Endothelial cell of umbilical vein (primary cell): ENCODE results near the gene GMPR2. TPM values are rescaled to one million over a fixed set of nuclear protein-coding genes. Genes with fewer than 3 reads are reported as not detected.
A peak's percentile ranks its signal among the peaks of the same experiment; 100 is the strongest.

ENCODE experiments used
- BruUV-seq: library from RNA; stranded (reverse); fragments of 400-500 nt; replicated peaks from 2 replicates; lab custom pipeline; 2021; lab: Mats Ljungman, UMichigan
- CTCF ChIA-PET: fragments of 300-600, 350-600 bp; sonication (Branson Sonifier 250); formaldehyde crosslinking; loops from one replicate; lab custom pipeline; 2021; ENCODE audit warnings: antibody characterized with exemption, inconsistent platforms; lab: Charles Lee
- POLR2A ChIA-PET: fragments of 300-600, 350-600 bp; sonication (Branson Sonifier 250); formaldehyde crosslinking; loops from one replicate; lab custom pipeline; 2021; ENCODE audit warnings: antibody characterized with exemption, inconsistent platforms; lab: Charles Lee
- DNase-seq: peaks from one replicate; pipeline ENCODE4 v3.0.0-alpha.2; 2011; ENCODE audit warnings: low read depth, low spot score
- FAIRE-seq: peaks from 2 replicates; lab custom pipeline; 2011; peaks lifted over from hg19 to GRCh38; lab: Jason Lieb, UNC
- H2AFZ ChIP-seq: 2 replicates; pipeline ENCODE4 v1.6.0; 2012; ENCODE audit warnings: low read depth, low read length, control low read depth, inconsistent platforms
- H3K27ac ChIP-seq: 2 replicates; pipeline ENCODE4 v1.5.1; 2011; ENCODE audit warnings: low read depth, mild to moderate bottlenecking, control low read depth, low read length, moderate library complexity; ENCODE audit not compliant: insufficient read depth
- H3K27me3 ChIP-seq, 2 experiments: 2 replicates each; pipeline versions ENCODE4 v1.6.0 to v1.6.1; 2011; ENCODE audit warnings: low read length in 2 of 2, mixed read lengths in 1 of 2; ENCODE audit not compliant: control insufficient read depth in 2 of 2, insufficient read depth in 2 of 2
- H3K36me3 ChIP-seq, 2 experiments: 2 replicates in 1 of 2; 3 replicates in 1 of 2; pipeline ENCODE4 v1.5.1; 2011; ENCODE audit warnings: low read length in 2 of 2, mild to moderate bottlenecking in 1 of 2, moderate library complexity in 1 of 2; ENCODE audit not compliant: control insufficient read depth in 2 of 2, insufficient read depth in 2 of 2; ENCODE audit errors: extremely low read depth in 1 of 2
- H3K4me1 ChIP-seq: 3 replicates; pipeline ENCODE4 v1.5.1; 2011; ENCODE audit warnings: mild to moderate bottlenecking, low read length; ENCODE audit not compliant: control insufficient read depth, insufficient read depth; ENCODE audit errors: extremely low read depth
- H3K4me2 ChIP-seq: 2 replicates; pipeline ENCODE4 v1.6.1; 2011; ENCODE audit warnings: low read length, control low read depth, mixed read lengths; ENCODE audit not compliant: insufficient read depth
- H3K4me3 ChIP-seq, 3 experiments: fragments of 200-600 bp in 1 of 3; sonication (generic), shearing (Covaris generic) in 1 of 3; replicated peaks in 1 of 3; 2 replicates each; pipeline ENCODE4 v1.5.1; 2011 to 2016; ENCODE audit warnings: control low read depth in 3 of 3, low read length in 3 of 3, mild to moderate bottlenecking in 2 of 3, inconsistent platforms in 1 of 3, low read depth in 1 of 3, moderate library complexity in 1 of 3; ENCODE audit not compliant: insufficient read depth in 1 of 3
- H3K79me2 ChIP-seq: 2 replicates; pipeline ENCODE4 v1.6.0; 2012; ENCODE audit warnings: low read length, inconsistent platforms; ENCODE audit not compliant: control insufficient read depth, insufficient read depth
- H3K9ac ChIP-seq: replicated peaks from 2 replicates; pipeline ENCODE3; 2011; ENCODE audit warnings: low read length, control low read depth; ENCODE audit not compliant: insufficient read depth; ENCODE audit errors: extremely low read depth
- H3K9me1 ChIP-seq: replicated peaks from 3 replicates; pipeline ENCODE4 v1.6.0; 2011; ENCODE audit warnings: mild to moderate bottlenecking, low read length; ENCODE audit not compliant: control insufficient read depth, insufficient read depth; ENCODE audit errors: extremely low read depth
- H3K9me3 ChIP-seq: replicated peaks from 2 replicates; pipeline ENCODE4 v1.5.1; 2012; ENCODE audit warnings: low read length, inconsistent platforms; ENCODE audit not compliant: control insufficient read depth, insufficient read depth
- H4K20me1 ChIP-seq: replicated peaks from 2 replicates; pipeline ENCODE3; 2011; ENCODE audit warnings: mild to moderate bottlenecking, low read length; ENCODE audit not compliant: control insufficient read depth, insufficient read depth; ENCODE audit errors: extremely low read depth
- EZH2 ChIP-seq: IDR thresholded peaks from 2 replicates; pipeline ENCODE4 v1.6.1; 2012; ENCODE audit warnings: borderline replicate concordance, low read depth, mild to moderate bottlenecking, moderate library complexity, low read length, inconsistent platforms; ENCODE audit not compliant: severe bottlenecking
- JUN ChIP-seq: IDR thresholded peaks from 2 replicates; pipeline ENCODE4 v1.6.1; 2011; ENCODE audit warnings: borderline replicate concordance, low read depth; ENCODE audit not compliant: insufficient read length, insufficient read depth
- POLR2A ChIP-seq: IDR thresholded peaks from 2 replicates; pipeline ENCODE4 v1.6.1; 2012; ENCODE audit warnings: low read depth, mild to moderate bottlenecking, control low read depth, low read length
- POLR2AphosphoS5 ChIP-seq: IDR thresholded peaks from 2 replicates; pipeline ENCODE4 v1.6.1; 2012; ENCODE audit warnings: low read depth, mild to moderate bottlenecking, control low read depth, low read length, moderate library complexity; ENCODE audit not compliant: insufficient read depth
- dilution Hi-C: fragments of 300-500 bp; cut with MboI; formaldehyde crosslinking; loops from one replicate; pipeline ENCODE4 v1.15.0; 2019; ENCODE audit warnings: low sequenced_read_pairs; ENCODE audit not compliant: extremely low pct_ligation_motif_present
- intact Hi-C: fragments of 100-400 bp; cut with micrococcal nuclease; formaldehyde crosslinking; loops from one replicate; pipeline ENCODE4 v1.10.0; 2022
- polyA plus RNA-seq, 4 experiments: library from polyadenylated mRNA; depleted of rRNA in 3 of 4; stranded (reverse) in 3 of 4; unstranded in 1 of 4; fragments of >200 nt; gene quantifications; 2 replicates each; pipeline versions ENCODE4 v1.2.1 to v1.2.3, GENCODE V29; 2011 to 2012; ENCODE audit warnings: missing spikeins in 1 of 4
- total RNA-seq: library from RNA; stranded (reverse); gene quantifications from 2 replicates; pipeline ENCODE4 v1.2.3, GENCODE V29; 2021
- TF ChIP-seq, protein P1 (sequence below), 2 donors: IDR thresholded peaks; 1 replicate in 1 of 2; 2 replicates in 1 of 2; pipeline ENCODE4 v1.5.1; 2011; ENCODE audit warnings: low read length in 2 of 2, mild to moderate bottlenecking in 2 of 2, moderate library complexity in 2 of 2, control low read depth in 1 of 2, inconsistent platforms in 1 of 2, low read depth in 1 of 2; ENCODE audit not compliant: insufficient read depth in 1 of 2; ENCODE audit errors: extremely low read depth in 1 of 2
- TF ChIP-seq, protein P2 (sequence below): IDR thresholded peaks from 2 replicates; pipeline ENCODE4 v1.6.1; 2011; ENCODE audit not compliant: insufficient read depth, insufficient read length

Gene GMPR2
- total and polyA plus RNA-seq, 2 donors (not counting 3 experiments of a cell fraction or from before 2014, with no cell fraction given), result 58.1 to 61.8 TPM

DNA sequence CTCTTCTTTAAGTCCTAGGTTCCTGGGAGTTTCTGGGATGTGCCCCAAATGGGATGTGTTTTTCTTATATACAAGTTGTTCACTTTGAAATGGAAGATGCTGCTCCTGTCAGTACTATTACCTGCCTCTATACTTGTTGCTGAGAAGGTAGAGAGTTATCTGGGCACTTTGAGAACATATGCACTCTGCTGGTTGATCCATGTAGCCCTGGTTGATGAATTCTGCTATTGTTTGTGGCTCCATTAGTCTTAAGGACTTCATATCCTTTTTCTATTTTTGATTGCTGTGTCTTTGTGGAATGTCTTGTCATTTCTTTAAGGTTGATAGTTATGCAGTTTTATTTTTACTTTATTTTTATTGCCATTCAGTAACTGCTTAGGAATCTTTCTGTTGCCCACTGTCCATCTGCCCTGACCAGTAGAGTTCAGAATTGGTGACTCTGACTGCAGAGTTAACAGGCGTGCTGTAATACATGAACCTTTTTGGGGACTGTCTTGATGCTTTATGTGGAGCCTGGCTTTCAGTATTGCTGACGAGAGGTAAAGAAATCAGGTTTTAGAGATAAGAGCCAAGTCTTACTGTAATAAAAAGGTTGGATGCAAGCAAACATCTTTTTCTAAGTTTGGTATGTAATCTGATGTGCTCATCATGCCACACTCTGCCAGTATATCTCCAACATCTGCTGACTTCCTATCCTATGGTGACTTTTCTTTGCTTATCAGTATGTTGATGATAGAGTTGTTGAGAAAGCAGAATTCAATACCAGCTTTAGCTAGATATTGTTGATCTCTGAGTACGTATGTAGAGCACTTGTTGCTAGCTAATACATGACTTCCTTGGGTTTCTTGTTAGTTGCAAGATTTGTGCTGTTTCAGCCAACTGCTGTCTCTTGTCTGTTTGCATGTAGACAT, 1.6 kb downstream of the GMPR2 start:
- ChIA-PET POLR2A (no interaction called here), CTCF (interaction anchor here (0.7 to 1.7 kb wide), 6 partner anchors 11 to 63 kb away, joined by 3 to 9 read pairs (median 4); partner anchors contain the start of genes MDP1 and RABGGTA)
- Histone ChIP-seq H3K79me2 (peaks cover 36% of the 10 kb centered on the region), H4K20me1 (no peaks in the 10 kb centered on the region), H3K36me3 (peaks cover 3 to 24% of the 10 kb centered on the region in 2 experiments), H3K4me2 (peak overlapping the region; percentile 8), H3K27me3 (no peaks in the 10 kb centered on the region), H3K9ac (no peak overlapping the region), H3K4me3 (no peak overlapping the region), H2AFZ (no peak overlapping the region), H3K9me1 (no peaks in the 10 kb centered on the region), H3K4me1 (peaks cover 35% of the 10 kb centered on the region), H3K27ac (no peak overlapping the region), H3K9me3 (no peaks in the 10 kb centered on the region)
- TF ChIP-seq EZH2, result no peak
- TF ChIP-seq POLR2A, result no peak
- TF ChIP-seq JUN, result no peak
- TF ChIP-seq, protein P1, sequence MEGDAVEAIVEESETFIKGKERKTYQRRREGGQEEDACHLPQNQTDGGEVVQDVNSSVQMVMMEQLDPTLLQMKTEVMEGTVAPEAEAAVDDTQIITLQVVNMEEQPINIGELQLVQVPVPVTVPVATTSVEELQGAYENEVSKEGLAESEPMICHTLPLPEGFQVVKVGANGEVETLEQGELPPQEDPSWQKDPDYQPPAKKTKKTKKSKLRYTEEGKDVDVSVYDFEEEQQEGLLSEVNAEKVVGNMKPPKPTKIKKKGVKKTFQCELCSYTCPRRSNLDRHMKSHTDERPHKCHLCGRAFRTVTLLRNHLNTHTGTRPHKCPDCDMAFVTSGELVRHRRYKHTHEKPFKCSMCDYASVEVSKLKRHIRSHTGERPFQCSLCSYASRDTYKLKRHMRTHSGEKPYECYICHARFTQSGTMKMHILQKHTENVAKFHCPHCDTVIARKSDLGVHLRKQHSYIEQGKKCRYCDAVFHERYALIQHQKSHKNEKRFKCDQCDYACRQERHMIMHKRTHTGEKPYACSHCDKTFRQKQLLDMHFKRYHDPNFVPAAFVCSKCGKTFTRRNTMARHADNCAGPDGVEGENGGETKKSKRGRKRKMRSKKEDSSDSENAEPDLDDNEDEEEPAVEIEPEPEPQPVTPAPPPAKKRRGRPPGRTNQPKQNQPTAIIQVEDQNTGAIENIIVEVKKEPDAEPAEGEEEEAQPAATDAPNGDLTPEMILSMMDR (IDR thresholded peaks at IDR 0.05; ENCODE audit: extremely low read depth in 1 of 2, insufficient read depth in 1 of 2, low read depth in 1 of 2, low read length in 2 of 2), result no peak
- TF ChIP-seq POLR2AphosphoS5, result no peak
- TF ChIP-seq, protein P2, sequence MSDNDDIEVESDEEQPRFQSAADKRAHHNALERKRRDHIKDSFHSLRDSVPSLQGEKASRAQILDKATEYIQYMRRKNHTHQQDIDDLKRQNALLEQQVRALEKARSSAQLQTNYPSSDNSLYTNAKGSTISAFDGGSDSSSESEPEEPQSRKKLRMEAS, result no peak
- dilution Hi-C loops (no loop called here), intact Hi-C loops (no loop called here)
- FAIRE-seq (no peak), DNase-seq (no peak)
- no TSS peak for BruUV-seq
